ENCODE measurements around the gene HHIPL2. TPM values are rescaled to one million over a fixed set of nuclear protein-coding genes. Genes with fewer than 3 reads are reported as not detected.

The HHIPL2 gene
- polyA plus RNA-seq (2012; ENCODE audit: insufficient read depth, insufficient read length, low read depth): not detected

- DNase-seq: no peak
- no peaks in the 10 kb centered on the region for H3K36me3 ChIP-seq
- H3K4me3 ChIP-seq (ENCODE audit: low read depth, low read length): peak within 1 kb of the TSS; percentile 12
- H3K4me1 ChIP-seq: peaks cover 7% of the 10 kb centered on the region
- TF ChIP-seq CTCF (IDR thresholded peaks at IDR 0.05; ENCODE audit: low read depth, low read length): no peak
- H3K27me3 ChIP-seq: no peaks in the 10 kb centered on the region
- no peaks in the 10 kb centered on the region for H3K9me3 ChIP-seq
Observed at GRCh38 chr1:222547944-222548671, at the start of gene HHIPL2. HHIPL2 (minus strand) TSS chr1:222548104; CDS start chr1:222548044, 60 bp downstream.

GRCh38 chr1:222596696-222597095 is 48.8 kb upstream of the HHIPL2 start:
- no peak for TF ChIP-seq CTCF (IDR thresholded peaks at IDR 0.05; ENCODE audit: low read depth, low read length)
- H3K4me1 ChIP-seq: no peaks in the 10 kb centered on the region
- no peak overlapping the region for H3K4me3 ChIP-seq (ENCODE audit: low read depth, low read length)
- no peak for DNase-seq
- H3K9me3 ChIP-seq: no peaks in the 10 kb centered on the region
- peaks cover 10% of the 10 kb centered on the region for H3K27me3 ChIP-seq
- no peaks in the 10 kb centered on the region for H3K36me3 ChIP-seq

GRCh38 chr1:222594789-222595188 is 46.9 kb upstream of the HHIPL2 start:
- DNase-seq: no peak
- Histone ChIP-seq H3K4me3 (ENCODE audit: low read depth, low read length) (no peak overlapping the region), H3K9me3 (no peaks in the 10 kb centered on the region), H3K4me1 (no peaks in the 10 kb centered on the region), H3K36me3 (no peaks in the 10 kb centered on the region), H3K27me3 (peaks cover 10% of the 10 kb centered on the region)
- TF ChIP-seq CTCF (IDR thresholded peaks at IDR 0.05; ENCODE audit: low read depth, low read length): no peak

GRCh38 chr1:222592171-222592570 is 44.3 kb upstream of the HHIPL2 start:
- no peaks in the 10 kb centered on the region for H3K9me3 ChIP-seq
- no peak for DNase-seq
- no peaks in the 10 kb centered on the region for H3K4me1 ChIP-seq
- peaks cover 1% of the 10 kb centered on the region for H3K36me3 ChIP-seq
- no peak overlapping the region for H3K4me3 ChIP-seq (ENCODE audit: low read depth, low read length)
- TF ChIP-seq CTCF (IDR thresholded peaks at IDR 0.05; ENCODE audit: low read depth, low read length): no peak
- no peaks in the 10 kb centered on the region; the same call in none of the 2 replicates for H3K27me3 ChIP-seq

GRCh38 chr1:222589462-222590302 is 41.8 kb upstream of the HHIPL2 start, which contains the start of gene TAF1A:
TAF1A (minus strand) TSS chr1:222589933.
- Histone ChIP-seq H3K36me3 (peaks cover 7% of the 10 kb centered on the region), H3K9me3 (no peaks in the 10 kb centered on the region)

More at GRCh38 chr1:222589462-222590302, 41.8 kb upstream of the HHIPL2 start, which contains the start of gene TAF1A:
- Histone ChIP-seq H3K27me3 (no peaks in the 10 kb centered on the region), H3K4me3 (ENCODE audit: low read depth, low read length) (peak within 1 kb of the TSS; percentile 96), H3K4me1 (no peaks in the 10 kb centered on the region)
- peak; percentile 78 for DNase-seq
- no peak for TF ChIP-seq CTCF (IDR thresholded peaks at IDR 0.05; ENCODE audit: low read depth, low read length)

Measured in BE2C (cell line).